Loucy (cell line): ENCODE results near the gene SHC1.

Source experiments
- H2AFZ ChIP-seq: fragments of 200-600 bp; sonication (generic); 2 replicates; pipeline ENCODE4 v1.6.0; 2016; ENCODE audit warnings: antibody characterized with exemption, mild to moderate bottlenecking, low read length, moderate library complexity
- H3F3A ChIP-seq: fragments of 200-600 bp; 2 replicates; pipeline ENCODE4 v1.6.0; 2016; ENCODE audit warnings: antibody characterized with exemption, low read depth, mild to moderate bottlenecking
- H3K27me3 ChIP-seq: fragments of 200-600 bp; sonication (generic); 2 replicates; pipeline ENCODE4 v1.6.1; 2014; ENCODE audit warnings: low read length, mild to moderate bottlenecking; ENCODE audit not compliant: insufficient read depth, poor library complexity, severe bottlenecking
- H3K36me3 ChIP-seq: fragments of 200-600 bp; sonication (generic); 2 replicates; pipeline ENCODE4 v1.6.1; 2016; ENCODE audit warnings: low read length; ENCODE audit not compliant: insufficient read depth
- H3K4me1 ChIP-seq: fragments of 200-600 bp; sonication (generic); 2 replicates; pipeline ENCODE4 v1.5.1; 2014; ENCODE audit warnings: low read length, mild to moderate bottlenecking; ENCODE audit not compliant: insufficient read depth, poor library complexity, severe bottlenecking
- H3K4me2 ChIP-seq: fragments of 200-600 bp; sonication (generic); 2 replicates; pipeline ENCODE4 v1.6.0; 2014; ENCODE audit warnings: antibody characterized with exemption, low read length, low read depth, mild to moderate bottlenecking; ENCODE audit not compliant: poor library complexity, severe bottlenecking
- H3K4me3 ChIP-seq: fragments of 200-600 bp; sonication (generic); 2 replicates; pipeline ENCODE4 v1.5.1; 2014; ENCODE audit warnings: low read length, mild to moderate bottlenecking, mixed read lengths; ENCODE audit not compliant: poor library complexity, severe bottlenecking
- H3K79me2 ChIP-seq: fragments of 200-600 bp; sonication (generic); 2 replicates; pipeline ENCODE4 v1.6.1; 2014; ENCODE audit warnings: low read length; ENCODE audit not compliant: insufficient read depth
- H3K9ac ChIP-seq: fragments of 200-600 bp; sonication (generic); 2 replicates; pipeline ENCODE4 v1.6.0; 2014; ENCODE audit warnings: mild to moderate bottlenecking, low read depth, low read length, moderate library complexity; ENCODE audit not compliant: poor library complexity, severe bottlenecking
- H3K9me2 ChIP-seq: fragments of 200-600 bp; sonication (generic); replicated peaks from 2 replicates; pipeline ENCODE4 v1.6.1; 2016; ENCODE audit warnings: low read depth, low read length, mixed read lengths
- H3K9me3 ChIP-seq: fragments of 200-600 bp; sonication (generic); 2 replicates; pipeline ENCODE4 v1.6.1; 2014; ENCODE audit warnings: mild to moderate bottlenecking, antibody characterized with exemption, low read length, low read depth; ENCODE audit not compliant: insufficient read depth
- H4K20me1 ChIP-seq: fragments of 200-600 bp; sonication (generic); 2 replicates; pipeline ENCODE4 v1.6.0; 2014; ENCODE audit warnings: antibody characterized with exemption, low read length, mild to moderate bottlenecking; ENCODE audit not compliant: insufficient read depth, poor library complexity, severe bottlenecking
- CTCF ChIP-seq: fragments of 200-600 bp; sonication (generic); conservative IDR thresholded peaks from 2 replicates; pipeline ENCODE4 v1.5.1; 2014; ENCODE audit warnings: mild to moderate bottlenecking, antibody characterized with exemption, low read length
- EZH2phosphoT487 ChIP-seq: fragments of 200-600 bp; IDR thresholded peaks from 2 replicates; pipeline ENCODE4 v1.6.1; 2018; ENCODE audit warnings: antibody characterized with exemption, mild to moderate bottlenecking, moderate library complexity, borderline replicate concordance

The SHC1 gene

GRCh38 chr1:155006601-155007101 is 36.1 kb upstream of the SHC1 start:
- Histone ChIP-seq H3K9ac (peak overlapping the region; percentile 58), H3K9me3 (no peaks in the 10 kb centered on the region), H4K20me1 (no peaks in the 10 kb centered on the region), H3K79me2 (no peaks in the 10 kb centered on the region), H3K27me3 (no peaks in the 10 kb centered on the region), H3F3A (no peaks in the 10 kb centered on the region), H3K36me3 (no peaks in the 10 kb centered on the region), H3K4me1 (peaks cover 48% of the 10 kb centered on the region), H3K9me2 (no peaks in the 10 kb centered on the region), H3K4me2 (peak overlapping the region; percentile 57), H3K4me3 (peak overlapping the region; percentile 31), H2AFZ (no peak overlapping the region)
- no peak for TF ChIP-seq CTCF
- no peak for TF ChIP-seq EZH2phosphoT487

GRCh38 chr1:155005076-155006011 is 34.8 kb upstream of the SHC1 start:
- H3K27me3 ChIP-seq, result no peaks in the 10 kb centered on the region
- H4K20me1 ChIP-seq, result no peaks in the 10 kb centered on the region
- H3K4me2 ChIP-seq, result peak overlapping the region; percentile 57
- no peak overlapping the region for H3K4me3 ChIP-seq
- H3K9ac ChIP-seq, result peak overlapping the region; percentile 58
- no peaks in the 10 kb centered on the region for H3K36me3 ChIP-seq
- no peak overlapping the region for H2AFZ ChIP-seq
- no peak for TF ChIP-seq EZH2phosphoT487
- no peak for TF ChIP-seq CTCF
- H3K4me1 ChIP-seq, result peaks cover 44% of the 10 kb centered on the region
- H3F3A ChIP-seq, result peaks cover 4% of the 10 kb centered on the region; the same call in 1 of the 2 replicates
- H3K9me2 ChIP-seq, result no peaks in the 10 kb centered on the region
- no peaks in the 10 kb centered on the region for H3K9me3 ChIP-seq
- H3K79me2 ChIP-seq, result no peaks in the 10 kb centered on the region

GRCh38 chr1:155004352-155005075 is 34.0 kb upstream of the SHC1 start:
- H3K4me3 ChIP-seq, result peak overlapping the region; percentile 12
- H3F3A ChIP-seq, result peaks cover 12% of the 10 kb centered on the region; the same call in 1 of the 2 replicates
- H3K4me2 ChIP-seq, result peak overlapping the region; percentile 57
- H3K4me1 ChIP-seq, result peaks cover 44% of the 10 kb centered on the region
- no peaks in the 10 kb centered on the region for H4K20me1 ChIP-seq
- no peak overlapping the region for H2AFZ ChIP-seq
- no peaks in the 10 kb centered on the region for H3K9me2 ChIP-seq
- H3K9ac ChIP-seq, result peak overlapping the region; percentile 58
- no peaks in the 10 kb centered on the region for H3K36me3 ChIP-seq
- H3K79me2 ChIP-seq, result no peaks in the 10 kb centered on the region
- no peaks in the 10 kb centered on the region for H3K9me3 ChIP-seq
- no peaks in the 10 kb centered on the region for H3K27me3 ChIP-seq
- TF ChIP-seq CTCF, result no peak
- TF ChIP-seq EZH2phosphoT487, result no peak
